Endothelial cell of umbilical vein (primary cell): ENCODE measurements around the gene SDCBP2. TPM values are rescaled to one million over a fixed set of nuclear protein-coding genes. Genes with fewer than 3 reads are reported as not detected.
A peak's percentile ranks its signal among the peaks of the same experiment; 100 is the strongest.

ENCODE experiments used
- BruUV-seq: library from RNA; stranded (reverse); fragments of 400-500 nt; replicated peaks from 2 replicates; lab custom pipeline; 2021; lab: Mats Ljungman, UMichigan
- CTCF ChIA-PET: fragments of 300-600, 350-600 bp; sonication (Branson Sonifier 250); formaldehyde crosslinking; loops from one replicate; lab custom pipeline; 2021; ENCODE audit warnings: antibody characterized with exemption, inconsistent platforms; lab: Charles Lee
- POLR2A ChIA-PET: fragments of 300-600, 350-600 bp; sonication (Branson Sonifier 250); formaldehyde crosslinking; loops from one replicate; lab custom pipeline; 2021; ENCODE audit warnings: antibody characterized with exemption, inconsistent platforms; lab: Charles Lee
- DNase-seq: peaks from one replicate; pipeline ENCODE4 v3.0.0-alpha.2; 2011; ENCODE audit warnings: low read depth, low spot score
- FAIRE-seq: peaks from 2 replicates; lab custom pipeline; 2011; peaks lifted over from hg19 to GRCh38; lab: Jason Lieb, UNC
- H2AFZ ChIP-seq: 2 replicates; pipeline ENCODE4 v1.6.0; 2012; ENCODE audit warnings: low read depth, low read length, control low read depth, inconsistent platforms
- H3K27ac ChIP-seq: 2 replicates; pipeline ENCODE4 v1.5.1; 2011; ENCODE audit warnings: low read depth, mild to moderate bottlenecking, control low read depth, low read length, moderate library complexity; ENCODE audit not compliant: insufficient read depth
- H3K27me3 ChIP-seq, 2 experiments: 2 replicates each; pipeline versions ENCODE4 v1.6.0 to v1.6.1; 2011; ENCODE audit warnings: low read length in 2 of 2, mixed read lengths in 1 of 2; ENCODE audit not compliant: control insufficient read depth in 2 of 2, insufficient read depth in 2 of 2
- H3K36me3 ChIP-seq, 2 experiments: 2 replicates in 1 of 2; 3 replicates in 1 of 2; pipeline ENCODE4 v1.5.1; 2011; ENCODE audit warnings: low read length in 2 of 2, mild to moderate bottlenecking in 1 of 2, moderate library complexity in 1 of 2; ENCODE audit not compliant: control insufficient read depth in 2 of 2, insufficient read depth in 2 of 2; ENCODE audit errors: extremely low read depth in 1 of 2
- H3K4me1 ChIP-seq: 3 replicates; pipeline ENCODE4 v1.5.1; 2011; ENCODE audit warnings: mild to moderate bottlenecking, low read length; ENCODE audit not compliant: control insufficient read depth, insufficient read depth; ENCODE audit errors: extremely low read depth
- H3K4me2 ChIP-seq: 2 replicates; pipeline ENCODE4 v1.6.1; 2011; ENCODE audit warnings: low read length, control low read depth, mixed read lengths; ENCODE audit not compliant: insufficient read depth
- H3K4me3 ChIP-seq, 3 experiments: fragments of 200-600 bp in 1 of 3; sonication (generic), shearing (Covaris generic) in 1 of 3; replicated peaks in 1 of 3; 2 replicates each; pipeline ENCODE4 v1.5.1; 2011 to 2016; ENCODE audit warnings: control low read depth in 3 of 3, low read length in 3 of 3, mild to moderate bottlenecking in 2 of 3, inconsistent platforms in 1 of 3, low read depth in 1 of 3, moderate library complexity in 1 of 3; ENCODE audit not compliant: insufficient read depth in 1 of 3
- H3K79me2 ChIP-seq: 2 replicates; pipeline ENCODE4 v1.6.0; 2012; ENCODE audit warnings: low read length, inconsistent platforms; ENCODE audit not compliant: control insufficient read depth, insufficient read depth
- H3K9ac ChIP-seq: replicated peaks from 2 replicates; pipeline ENCODE3; 2011; ENCODE audit warnings: low read length, control low read depth; ENCODE audit not compliant: insufficient read depth; ENCODE audit errors: extremely low read depth
- H3K9me1 ChIP-seq: replicated peaks from 3 replicates; pipeline ENCODE4 v1.6.0; 2011; ENCODE audit warnings: mild to moderate bottlenecking, low read length; ENCODE audit not compliant: control insufficient read depth, insufficient read depth; ENCODE audit errors: extremely low read depth
- H3K9me3 ChIP-seq: replicated peaks from 2 replicates; pipeline ENCODE4 v1.5.1; 2012; ENCODE audit warnings: low read length, inconsistent platforms; ENCODE audit not compliant: control insufficient read depth, insufficient read depth
- H4K20me1 ChIP-seq: replicated peaks from 2 replicates; pipeline ENCODE3; 2011; ENCODE audit warnings: mild to moderate bottlenecking, low read length; ENCODE audit not compliant: control insufficient read depth, insufficient read depth; ENCODE audit errors: extremely low read depth
- CTCF ChIP-seq, 2 donors: IDR thresholded peaks; 1 replicate in 1 of 2; 2 replicates in 1 of 2; pipeline ENCODE4 v1.5.1; 2011; ENCODE audit warnings: low read length in 2 of 2, mild to moderate bottlenecking in 2 of 2, moderate library complexity in 2 of 2, control low read depth in 1 of 2, inconsistent platforms in 1 of 2, low read depth in 1 of 2; ENCODE audit not compliant: insufficient read depth in 1 of 2; ENCODE audit errors: extremely low read depth in 1 of 2
- EZH2 ChIP-seq: IDR thresholded peaks from 2 replicates; pipeline ENCODE4 v1.6.1; 2012; ENCODE audit warnings: borderline replicate concordance, low read depth, mild to moderate bottlenecking, moderate library complexity, low read length, inconsistent platforms; ENCODE audit not compliant: severe bottlenecking
- FOS ChIP-seq: IDR thresholded peaks from 2 replicates; pipeline ENCODE4 v1.6.1; 2011; ENCODE audit warnings: mild to moderate bottlenecking, low read length, moderate library complexity, borderline replicate concordance; ENCODE audit not compliant: insufficient read depth
- GATA2 ChIP-seq: IDR thresholded peaks from 2 replicates; pipeline ENCODE4 v1.7.0; 2011; ENCODE audit warnings: low read depth, mild to moderate bottlenecking, moderate library complexity, mixed read lengths, low read length; ENCODE audit not compliant: insufficient read length, insufficient read depth
- JUN ChIP-seq: IDR thresholded peaks from 2 replicates; pipeline ENCODE4 v1.6.1; 2011; ENCODE audit warnings: borderline replicate concordance, low read depth; ENCODE audit not compliant: insufficient read length, insufficient read depth
- MAX ChIP-seq: IDR thresholded peaks from 2 replicates; pipeline ENCODE4 v1.6.1; 2011; ENCODE audit not compliant: insufficient read depth, insufficient read length
- MYC ChIP-seq: IDR thresholded peaks from one replicate; pipeline ENCODE4 v1.6.1; 2011; ENCODE audit warnings: mild to moderate bottlenecking, low read depth, low read length
- POLR2A ChIP-seq: IDR thresholded peaks from 2 replicates; pipeline ENCODE4 v1.6.1; 2012; ENCODE audit warnings: low read depth, mild to moderate bottlenecking, control low read depth, low read length
- POLR2AphosphoS5 ChIP-seq: IDR thresholded peaks from 2 replicates; pipeline ENCODE4 v1.6.1; 2012; ENCODE audit warnings: low read depth, mild to moderate bottlenecking, control low read depth, low read length, moderate library complexity; ENCODE audit not compliant: insufficient read depth
- dilution Hi-C: fragments of 300-500 bp; cut with MboI; formaldehyde crosslinking; loops from one replicate; pipeline ENCODE4 v1.15.0; 2019; ENCODE audit warnings: low sequenced_read_pairs; ENCODE audit not compliant: extremely low pct_ligation_motif_present
- intact Hi-C: fragments of 100-400 bp; cut with micrococcal nuclease; formaldehyde crosslinking; loops from one replicate; pipeline ENCODE4 v1.10.0; 2022
- polyA plus RNA-seq, 4 experiments: library from polyadenylated mRNA; depleted of rRNA in 3 of 4; stranded (reverse) in 3 of 4; unstranded in 1 of 4; fragments of >200 nt; gene quantifications; 2 replicates each; pipeline versions ENCODE4 v1.2.1 to v1.2.3, GENCODE V29; 2011 to 2012; ENCODE audit warnings: missing spikeins in 1 of 4
- total RNA-seq: library from RNA; stranded (reverse); gene quantifications from 2 replicates; pipeline ENCODE4 v1.2.3, GENCODE V29; 2021

Gene SDCBP2
- total and polyA plus RNA-seq, 2 donors (not counting 3 experiments of a cell fraction or from before 2014, with no cell fraction given): 6.9 to 9.0 TPM

GRCh38 chr20:1265226-1265915 is 63.6 kb downstream of the SDCBP2 start:
- Histone ChIP-seq H4K20me1 (no peaks in the 10 kb centered on the region), H3K27me3 (peaks cover 0 to 3% of the 10 kb centered on the region in 2 experiments), H2AFZ (peak overlapping the region; percentile 31), H3K79me2 (no peaks in the 10 kb centered on the region), H3K27ac (no peak overlapping the region), H3K9me1 (no peaks in the 10 kb centered on the region), H3K4me2 (peak overlapping the region; percentile 45), H3K4me3 (no peak overlapping the region), H3K9me3 (no peaks in the 10 kb centered on the region), H3K4me1 (peaks cover 8% of the 10 kb centered on the region), H3K36me3 (peaks cover 0 to 1% of the 10 kb centered on the region in 2 experiments), H3K9ac (no peak overlapping the region)
- dilution Hi-C loops (no loop called here), intact Hi-C loops (loop anchor here (5.0 kb wide), 1 partner anchor 38 kb away; the partner anchor contains the start of gene RAD21L1)
- FAIRE-seq: peak; percentile 48
- CTCF ChIA-PET: interaction anchor here (0.8 to 1.9 kb wide), 5 partner anchors 24 to 238 kb away, joined by 3 to 9 read pairs (median 6); no protein-coding TSS in a partner anchor
- DNase-seq: no peak
- BruUV-seq: no TSS peak
- POLR2A ChIA-PET: no interaction called here
- TF ChIP-seq EZH2 (no peak), GATA2 (peak; percentile 25)

GRCh38 chr20:1264727-1265126 is 64.2 kb downstream of the SDCBP2 start:
- ChIA-PET CTCF (no interaction called here), POLR2A (no interaction called here)
- H3K4me2 ChIP-seq: no peak overlapping the region
- dilution Hi-C loops: no loop called here
- no peak for FAIRE-seq
- TF ChIP-seq POLR2A (no peak), POLR2AphosphoS5 (no peak), FOS (no peak), CTCF (IDR thresholded peaks at IDR 0.05; ENCODE audit: extremely low read depth in 1 of 2, insufficient read depth in 1 of 2, low read depth in 1 of 2, low read length in 2 of 2) (no peak), GATA2 (no peak), JUN (no peak), MAX (no peak), EZH2 (no peak), MYC (no peak)
- H3K27ac ChIP-seq: no peak overlapping the region
- no peak for DNase-seq
- H4K20me1 ChIP-seq: no peaks in the 10 kb centered on the region
- no peaks in the 10 kb centered on the region for H3K9me3 ChIP-seq
- H3K9me1 ChIP-seq: no peaks in the 10 kb centered on the region
- BruUV-seq: no TSS peak
- no peak overlapping the region for H3K4me3 ChIP-seq
- H3K36me3 ChIP-seq: peaks cover 0 to 1% of the 10 kb centered on the region in 2 experiments
- H3K27me3 ChIP-seq: peaks cover 0 to 3% of the 10 kb centered on the region in 2 experiments
- no peaks in the 10 kb centered on the region for H3K79me2 ChIP-seq
- peaks cover 8% of the 10 kb centered on the region for H3K4me1 ChIP-seq
- intact Hi-C loops: loop anchor here (5.0 kb wide), 1 partner anchor 37 kb away; the partner anchor contains the start of gene RAD21L1
- H2AFZ ChIP-seq: no peak overlapping the region
- no peak overlapping the region for H3K9ac ChIP-seq
